WTC11 (cell line): Measurements from ENCODE around the gene AMHR2. TPM values are rescaled to one million over a fixed set of nuclear protein-coding genes. Genes with fewer than 3 reads are reported as not detected.

Experiments used
- ATAC-seq: fragments of 200-7000 bp; cut with Tn5 transposase; 2 replicates; pipeline ENCODE4 v1.10.0; 2021; ENCODE audit warnings: mild to moderate bottlenecking, moderate library complexity
- CTCF ChIA-PET: fragments of 300-600 bp; sonication (Branson Sonifier 250); formaldehyde crosslinking; loops from one replicate; lab custom pipeline; 2021; ENCODE audit warnings: antibody characterized with exemption; lab: Charles Lee
- POLR2A ChIA-PET: fragments of 350-600 bp; sonication (Branson Sonifier 250); formaldehyde crosslinking; loops from one replicate; lab custom pipeline; 2021; ENCODE audit warnings: antibody characterized with exemption; lab: Charles Lee
- DNase-seq: peaks from one replicate; pipeline ENCODE4 v3.0.0; 2021; ENCODE audit warnings: low spot score
- H3K27ac Mint-ChIP-seq: 2 replicates; pipeline ENCODE4 v1.8.0; 2021; ENCODE audit warnings: mixed read lengths
- H3K27me3 Mint-ChIP-seq: 2 replicates; pipeline ENCODE4 v1.8.0; 2021; ENCODE audit warnings: low read depth, mild to moderate bottlenecking, moderate library complexity, mixed read lengths
- H3K36me3 Mint-ChIP-seq: 2 replicates; pipeline ENCODE4 v1.8.0; 2021; ENCODE audit warnings: mixed read lengths
- H3K4me1 Mint-ChIP-seq: 2 replicates; pipeline ENCODE4 v1.8.0; 2022; ENCODE audit warnings: mixed read lengths
- H3K4me3 Mint-ChIP-seq: 2 replicates; pipeline ENCODE4 v1.8.0; 2021; ENCODE audit warnings: mild to moderate bottlenecking, moderate library complexity, mixed read lengths
- H3K9me3 Mint-ChIP-seq: 2 replicates; pipeline ENCODE4 v1.8.0; 2021; ENCODE audit warnings: mixed read lengths
- CREM ChIP-seq: sonication (generic); formaldehyde crosslinking; IDR thresholded peaks from 2 replicates; pipeline ENCODE4 v1.8.1; 2022; ENCODE audit warnings: mild to moderate bottlenecking, missing genetic modification reagents, moderate library complexity
- ETV6 ChIP-seq: sonication (generic); formaldehyde crosslinking; IDR thresholded peaks from 2 replicates; pipeline ENCODE4 v1.8.1; 2022; ENCODE audit warnings: mild to moderate bottlenecking, missing genetic modification reagents
- FOXK1 ChIP-seq: sonication (generic); formaldehyde crosslinking; IDR thresholded peaks from 2 replicates; pipeline ENCODE4 v1.8.0; 2022; ENCODE audit warnings: mild to moderate bottlenecking, moderate library complexity, missing genetic modification reagents
- GTF2I ChIP-seq: fragments of 250-450 bp; sonication (Bioruptor Pico); conservative IDR thresholded peaks from 2 replicates; pipeline ENCODE4 v1.4.0; 2021; ENCODE audit warnings: mild to moderate bottlenecking
- HMGA2 ChIP-seq: fragments of 250-450 bp; sonication (Bioruptor Pico); IDR thresholded peaks from 2 replicates; pipeline ENCODE4 v1.4.0; 2021; ENCODE audit warnings: mild to moderate bottlenecking, moderate library complexity
- IRF2 ChIP-seq: sonication (generic); formaldehyde crosslinking; IDR thresholded peaks from 2 replicates; pipeline ENCODE4 v1.8.0; 2022; ENCODE audit warnings: low read depth, missing genetic modification reagents, borderline replicate concordance
- JUN ChIP-seq: sonication (generic); formaldehyde crosslinking; IDR thresholded peaks from 2 replicates; pipeline ENCODE4 v1.8.0; 2023; ENCODE audit warnings: mild to moderate bottlenecking, missing genetic modification reagents
- NFATC4 ChIP-seq: fragments of 250-450 bp; sonication (Bioruptor Pico); IDR thresholded peaks from 2 replicates; pipeline ENCODE4 v1.9.0; 2021; ENCODE audit warnings: mild to moderate bottlenecking
- RELA ChIP-seq: sonication (generic); formaldehyde crosslinking; IDR thresholded peaks from 2 replicates; pipeline ENCODE4 v1.8.1; 2022; ENCODE audit warnings: missing genetic modification reagents, mild to moderate bottlenecking, borderline replicate concordance
- RORB ChIP-seq: fragments of 250-450 bp; sonication (Bioruptor Pico); IDR thresholded peaks from 2 replicates; pipeline ENCODE4 v1.9.0; 2021; ENCODE audit warnings: mild to moderate bottlenecking
- SP1 ChIP-seq: sonication (generic); formaldehyde crosslinking; conservative IDR thresholded peaks from 2 replicates; pipeline ENCODE4 v1.8.1; 2022; ENCODE audit warnings: missing genetic modification reagents
- ZNF423 ChIP-seq: fragments of 250-450 bp; sonication (Bioruptor Pico); IDR thresholded peaks from 2 replicates; pipeline ENCODE4 v2.1.2; 2022; ENCODE audit warnings: mild to moderate bottlenecking, moderate library complexity
- total RNA-seq: library from RNA; stranded (reverse); gene quantifications from 3 replicates; pipeline ENCODE4 v1.2.3, GENCODE V29; 2021
- TF ChIP-seq, protein P1 (sequence below): fragments of 250-450 bp; sonication (Bioruptor Pico); IDR thresholded peaks from 2 replicates; pipeline ENCODE4 v2.1.2; 2022; ENCODE audit warnings: mild to moderate bottlenecking, moderate library complexity
- TF ChIP-seq, protein P2 (sequence below): sonication (generic); formaldehyde crosslinking; IDR thresholded peaks from 2 replicates; pipeline ENCODE4 v1.8.1; 2023; ENCODE audit warnings: mild to moderate bottlenecking, missing genetic modification reagents
- TF ChIP-seq, protein P3 (sequence below): fragments of 200-600 bp; IDR thresholded peaks from 2 replicates; pipeline ENCODE4 v1.8.0; 2022; ENCODE audit warnings: antibody characterized with exemption
- TF ChIP-seq, protein P4 (sequence below): sonication (generic); formaldehyde crosslinking; IDR thresholded peaks from 2 replicates; pipeline ENCODE4 v1.8.1; 2022; ENCODE audit warnings: low read depth, mild to moderate bottlenecking, moderate library complexity, missing genetic modification reagents, borderline replicate concordance
- TF ChIP-seq, protein P5 (sequence below): fragments of 250-450 bp; sonication (Bioruptor Pico); IDR thresholded peaks from 2 replicates; pipeline ENCODE4 v1.9.0; 2021; ENCODE audit warnings: mild to moderate bottlenecking
- TF ChIP-seq, protein P6 (sequence below): sonication (generic); formaldehyde crosslinking; IDR thresholded peaks from 2 replicates; pipeline ENCODE4 v1.8.1; 2022; ENCODE audit warnings: missing genetic modification reagents, borderline replicate concordance
- TF ChIP-seq, protein P7 (sequence below): sonication (generic); formaldehyde crosslinking; IDR thresholded peaks from 2 replicates; pipeline ENCODE4 v1.8.0; 2022; ENCODE audit warnings: mild to moderate bottlenecking, missing genetic modification reagents
- TF ChIP-seq, protein P8 (sequence below): sonication (generic); formaldehyde crosslinking; IDR thresholded peaks from 2 replicates; pipeline ENCODE4 v1.8.0; 2023; ENCODE audit warnings: missing genetic modification reagents

Gene AMHR2
- total RNA-seq, 1 experiment from 2014 or later = not detected

DNA sequence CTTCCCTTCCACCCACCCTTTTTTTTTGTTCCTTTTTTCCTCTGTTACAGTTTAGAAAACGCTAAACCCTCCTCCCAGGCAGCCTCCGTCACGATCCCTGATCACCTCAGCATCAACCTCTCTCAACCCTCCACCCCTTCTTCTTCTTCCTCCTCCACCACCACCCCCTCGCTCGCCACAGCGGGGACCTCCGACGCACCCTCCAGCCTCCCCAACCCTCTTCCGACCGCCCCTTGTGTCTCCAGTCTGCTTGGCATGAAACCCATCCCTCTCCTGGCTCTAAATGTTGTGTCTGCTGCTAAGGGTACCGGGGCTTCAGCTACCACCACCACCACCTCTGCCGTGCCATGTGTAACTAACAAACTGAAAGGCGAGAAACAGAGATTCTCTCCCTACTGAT lies 51.2 kb downstream of the AMHR2 start:
- peaks cover 89% of the 10 kb centered on the region for H3K36me3 Mint-ChIP-seq
- H3K9me3 Mint-ChIP-seq = no peaks in the 10 kb centered on the region

DNA sequence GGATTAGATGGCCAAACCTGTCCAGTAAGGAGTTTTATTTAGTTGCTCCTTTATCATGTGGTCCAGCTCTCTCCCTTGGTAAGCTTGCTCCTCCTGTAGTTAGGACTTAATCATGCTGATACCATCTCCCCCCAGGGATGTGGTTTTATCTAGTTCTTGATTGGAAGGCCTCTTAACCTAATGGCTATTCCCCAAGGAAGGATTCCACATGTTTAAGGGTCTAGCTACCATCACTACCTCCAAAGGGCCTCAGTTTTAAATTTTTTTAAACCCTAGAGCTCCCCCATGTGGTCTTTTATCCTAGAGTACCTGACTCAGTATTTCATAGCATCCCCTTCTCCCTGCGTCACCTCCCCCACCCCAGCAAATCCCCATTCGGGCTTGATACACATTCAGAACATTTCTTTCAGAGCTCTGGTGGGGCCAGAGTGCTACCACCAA lies 53.1 kb downstream of the AMHR2 start:
- ChIA-PET CTCF (interaction anchor here (0.7 to 8.1 kb wide), 27 partner anchors 8 to 199 kb away, joined by 3 to 99 read pairs (median 4); partner anchors contain the start of genes AAAS, AMHR2, ATP5MC2 and MAP3K12), POLR2A (interaction anchor here (0.8 kb wide), 1 partner anchor 21 kb away, joined by 4 read pairs; no protein-coding TSS in a partner anchor)
- H3K27ac Mint-ChIP-seq = peak overlapping the region; percentile 89
- H3K27me3 Mint-ChIP-seq = no peaks in the 10 kb centered on the region
- TF ChIP-seq, protein P1, sequence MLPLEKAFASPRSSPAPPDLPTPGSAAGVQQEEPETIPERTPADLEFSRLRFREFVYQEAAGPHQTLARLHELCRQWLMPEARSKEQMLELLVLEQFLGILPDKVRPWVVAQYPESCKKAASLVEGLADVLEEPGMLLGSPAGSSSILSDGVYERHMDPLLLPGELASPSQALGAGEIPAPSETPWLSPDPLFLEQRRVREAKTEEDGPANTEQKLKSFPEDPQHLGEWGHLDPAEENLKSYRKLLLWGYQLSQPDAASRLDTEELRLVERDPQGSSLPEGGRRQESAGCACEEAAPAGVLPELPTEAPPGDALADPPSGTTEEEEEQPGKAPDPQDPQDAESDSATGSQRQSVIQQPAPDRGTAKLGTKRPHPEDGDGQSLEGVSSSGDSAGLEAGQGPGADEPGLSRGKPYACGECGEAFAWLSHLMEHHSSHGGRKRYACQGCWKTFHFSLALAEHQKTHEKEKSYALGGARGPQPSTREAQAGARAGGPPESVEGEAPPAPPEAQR = no peak
- no peak for TF ChIP-seq NFATC4 (CRISPR knock-in tag)
- TF ChIP-seq, protein P2, sequence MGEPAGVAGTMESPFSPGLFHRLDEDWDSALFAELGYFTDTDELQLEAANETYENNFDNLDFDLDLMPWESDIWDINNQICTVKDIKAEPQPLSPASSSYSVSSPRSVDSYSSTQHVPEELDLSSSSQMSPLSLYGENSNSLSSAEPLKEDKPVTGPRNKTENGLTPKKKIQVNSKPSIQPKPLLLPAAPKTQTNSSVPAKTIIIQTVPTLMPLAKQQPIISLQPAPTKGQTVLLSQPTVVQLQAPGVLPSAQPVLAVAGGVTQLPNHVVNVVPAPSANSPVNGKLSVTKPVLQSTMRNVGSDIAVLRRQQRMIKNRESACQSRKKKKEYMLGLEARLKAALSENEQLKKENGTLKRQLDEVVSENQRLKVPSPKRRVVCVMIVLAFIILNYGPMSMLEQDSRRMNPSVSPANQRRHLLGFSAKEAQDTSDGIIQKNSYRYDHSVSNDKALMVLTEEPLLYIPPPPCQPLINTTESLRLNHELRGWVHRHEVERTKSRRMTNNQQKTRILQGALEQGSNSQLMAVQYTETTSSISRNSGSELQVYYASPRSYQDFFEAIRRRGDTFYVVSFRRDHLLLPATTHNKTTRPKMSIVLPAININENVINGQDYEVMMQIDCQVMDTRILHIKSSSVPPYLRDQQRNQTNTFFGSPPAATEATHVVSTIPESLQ = no peak
- TF ChIP-seq, protein P3, sequence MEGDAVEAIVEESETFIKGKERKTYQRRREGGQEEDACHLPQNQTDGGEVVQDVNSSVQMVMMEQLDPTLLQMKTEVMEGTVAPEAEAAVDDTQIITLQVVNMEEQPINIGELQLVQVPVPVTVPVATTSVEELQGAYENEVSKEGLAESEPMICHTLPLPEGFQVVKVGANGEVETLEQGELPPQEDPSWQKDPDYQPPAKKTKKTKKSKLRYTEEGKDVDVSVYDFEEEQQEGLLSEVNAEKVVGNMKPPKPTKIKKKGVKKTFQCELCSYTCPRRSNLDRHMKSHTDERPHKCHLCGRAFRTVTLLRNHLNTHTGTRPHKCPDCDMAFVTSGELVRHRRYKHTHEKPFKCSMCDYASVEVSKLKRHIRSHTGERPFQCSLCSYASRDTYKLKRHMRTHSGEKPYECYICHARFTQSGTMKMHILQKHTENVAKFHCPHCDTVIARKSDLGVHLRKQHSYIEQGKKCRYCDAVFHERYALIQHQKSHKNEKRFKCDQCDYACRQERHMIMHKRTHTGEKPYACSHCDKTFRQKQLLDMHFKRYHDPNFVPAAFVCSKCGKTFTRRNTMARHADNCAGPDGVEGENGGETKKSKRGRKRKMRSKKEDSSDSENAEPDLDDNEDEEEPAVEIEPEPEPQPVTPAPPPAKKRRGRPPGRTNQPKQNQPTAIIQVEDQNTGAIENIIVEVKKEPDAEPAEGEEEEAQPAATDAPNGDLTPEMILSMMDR = peak; percentile 27; the same call in 1 of the 2 replicates
- no peak overlapping the region for H3K4me3 Mint-ChIP-seq
- DNase-seq (no peak), ATAC-seq (peak; percentile 69)
- H3K4me1 Mint-ChIP-seq = peaks cover 43% of the 10 kb centered on the region
- H3K36me3 Mint-ChIP-seq = peaks cover 81% of the 10 kb centered on the region
- no peaks in the 10 kb centered on the region for H3K9me3 Mint-ChIP-seq

More for the DNA sequence above, 51.2 kb downstream of the AMHR2 start:
- CTCF ChIA-PET = interaction anchor here (0.6 to 2.4 kb wide), 5 partner anchors 10 to 54 kb away, joined by 3 to 15 read pairs (median 3); partner anchors contain the start of gene TARBP2
- H3K4me3 Mint-ChIP-seq = no peak overlapping the region
- no peak for TF ChIP-seq HMGA2 (CRISPR knock-in tag)
- TF ChIP-seq RELA (CRISPR knock-in tag) = no peak
- DNase-seq (no peak), ATAC-seq (no peak)
- no peaks in the 10 kb centered on the region for H3K27me3 Mint-ChIP-seq
- H3K27ac Mint-ChIP-seq = peak overlapping the region; percentile 86
- H3K4me1 Mint-ChIP-seq = peaks cover 43% of the 10 kb centered on the region
- POLR2A ChIA-PET = interaction anchor here (0.6 to 1.4 kb wide), 5 partner anchors 13 to 188 kb away, joined by 3 to 4 read pairs (median 4); no protein-coding TSS in a partner anchor

DNA sequence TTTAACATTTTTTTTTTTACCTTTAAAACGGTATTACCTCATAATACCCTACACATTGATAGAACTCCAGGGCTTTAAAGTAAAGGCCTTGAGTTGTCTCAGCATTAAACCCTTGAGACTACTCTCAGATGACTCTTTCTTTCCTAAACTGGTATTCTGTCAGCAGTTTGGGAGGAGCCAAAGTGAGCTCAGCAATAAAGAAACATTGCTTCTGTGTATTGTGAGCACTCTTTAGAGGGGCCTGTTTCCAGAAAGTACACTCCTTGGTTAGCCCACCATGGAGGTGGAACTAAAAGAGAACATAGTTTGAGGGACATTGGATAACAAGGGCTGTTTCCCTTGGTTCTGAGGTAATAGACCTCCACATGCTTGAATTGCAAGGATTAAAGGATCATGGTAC lies 55.2 kb downstream of the AMHR2 start:
- ChIA-PET CTCF (interaction anchor here (0.7 to 8.1 kb wide), 6 partner anchors 22 to 158 kb away, joined by 3 to 99 read pairs (median 3); partner anchors contain the start of genes AAAS, NPFF, SP1 and TARBP2), POLR2A (interaction anchor here (0.6 kb wide), 1 partner anchor 180 kb away, joined by 3 read pairs; the partner anchor contains the start of gene MYG1)
- peak overlapping the region; percentile 76; the same call in 1 of the 2 replicates for H3K27ac Mint-ChIP-seq
- H3K36me3 Mint-ChIP-seq = peaks cover 72% of the 10 kb centered on the region
- no peaks in the 10 kb centered on the region for H3K9me3 Mint-ChIP-seq
- no peak for DNase-seq
- H3K4me1 Mint-ChIP-seq = peaks cover 45% of the 10 kb centered on the region
- no peak for ATAC-seq
- no peaks in the 10 kb centered on the region for H3K27me3 Mint-ChIP-seq
- H3K4me3 Mint-ChIP-seq = no peak overlapping the region
- no peak for TF ChIP-seq FOXK1 (CRISPR knock-in tag)
- no peak for TF ChIP-seq NFATC4 (CRISPR knock-in tag)
- TF ChIP-seq, protein P4, sequence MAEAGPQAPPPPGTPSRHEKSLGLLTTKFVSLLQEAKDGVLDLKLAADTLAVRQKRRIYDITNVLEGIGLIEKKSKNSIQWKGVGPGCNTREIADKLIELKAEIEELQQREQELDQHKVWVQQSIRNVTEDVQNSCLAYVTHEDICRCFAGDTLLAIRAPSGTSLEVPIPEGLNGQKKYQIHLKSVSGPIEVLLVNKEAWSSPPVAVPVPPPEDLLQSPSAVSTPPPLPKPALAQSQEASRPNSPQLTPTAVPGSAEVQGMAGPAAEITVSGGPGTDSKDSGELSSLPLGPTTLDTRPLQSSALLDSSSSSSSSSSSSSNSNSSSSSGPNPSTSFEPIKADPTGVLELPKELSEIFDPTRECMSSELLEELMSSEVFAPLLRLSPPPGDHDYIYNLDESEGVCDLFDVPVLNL (CRISPR knock-in tag) = no peak
- TF ChIP-seq, protein P5, sequence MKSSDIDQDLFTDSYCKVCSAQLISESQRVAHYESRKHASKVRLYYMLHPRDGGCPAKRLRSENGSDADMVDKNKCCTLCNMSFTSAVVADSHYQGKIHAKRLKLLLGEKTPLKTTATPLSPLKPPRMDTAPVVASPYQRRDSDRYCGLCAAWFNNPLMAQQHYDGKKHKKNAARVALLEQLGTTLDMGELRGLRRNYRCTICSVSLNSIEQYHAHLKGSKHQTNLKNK = no peak
- no peak for TF ChIP-seq ETV6 (CRISPR knock-in tag)
- TF ChIP-seq, protein P6, sequence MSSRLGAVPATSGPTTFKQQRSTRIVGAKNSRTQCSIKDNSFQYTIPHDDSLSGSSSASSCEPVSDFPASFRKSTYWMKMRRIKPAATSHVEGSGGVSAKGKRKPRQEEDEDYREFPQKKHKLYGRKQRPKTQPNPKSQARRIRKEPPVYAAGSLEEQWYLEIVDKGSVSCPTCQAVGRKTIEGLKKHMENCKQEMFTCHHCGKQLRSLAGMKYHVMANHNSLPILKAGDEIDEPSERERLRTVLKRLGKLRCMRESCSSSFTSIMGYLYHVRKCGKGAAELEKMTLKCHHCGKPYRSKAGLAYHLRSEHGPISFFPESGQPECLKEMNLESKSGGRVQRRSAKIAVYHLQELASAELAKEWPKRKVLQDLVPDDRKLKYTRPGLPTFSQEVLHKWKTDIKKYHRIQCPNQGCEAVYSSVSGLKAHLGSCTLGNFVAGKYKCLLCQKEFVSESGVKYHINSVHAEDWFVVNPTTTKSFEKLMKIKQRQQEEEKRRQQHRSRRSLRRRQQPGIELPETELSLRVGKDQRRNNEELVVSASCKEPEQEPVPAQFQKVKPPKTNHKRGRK (CRISPR knock-in tag) = no peak
- TF ChIP-seq JUN = no peak
- TF ChIP-seq SP1 (CRISPR knock-in tag) = no peak
- TF ChIP-seq, protein P7, sequence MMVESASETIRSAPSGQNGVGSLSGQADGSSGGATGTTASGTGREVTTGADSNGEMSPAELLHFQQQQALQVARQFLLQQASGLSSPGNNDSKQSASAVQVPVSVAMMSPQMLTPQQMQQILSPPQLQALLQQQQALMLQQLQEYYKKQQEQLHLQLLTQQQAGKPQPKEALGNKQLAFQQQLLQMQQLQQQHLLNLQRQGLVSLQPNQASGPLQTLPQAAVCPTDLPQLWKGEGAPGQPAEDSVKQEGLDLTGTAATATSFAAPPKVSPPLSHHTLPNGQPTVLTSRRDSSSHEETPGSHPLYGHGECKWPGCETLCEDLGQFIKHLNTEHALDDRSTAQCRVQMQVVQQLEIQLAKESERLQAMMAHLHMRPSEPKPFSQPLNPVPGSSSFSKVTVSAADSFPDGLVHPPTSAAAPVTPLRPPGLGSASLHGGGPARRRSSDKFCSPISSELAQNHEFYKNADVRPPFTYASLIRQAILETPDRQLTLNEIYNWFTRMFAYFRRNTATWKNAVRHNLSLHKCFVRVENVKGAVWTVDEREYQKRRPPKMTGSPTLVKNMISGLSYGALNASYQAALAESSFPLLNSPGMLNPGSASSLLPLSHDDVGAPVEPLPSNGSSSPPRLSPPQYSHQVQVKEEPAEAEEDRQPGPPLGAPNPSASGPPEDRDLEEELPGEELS (CRISPR knock-in tag) = no peak
- no peak for TF ChIP-seq RORB (CRISPR knock-in tag)
- TF ChIP-seq IRF2 (CRISPR knock-in tag) = no peak
- no peak for TF ChIP-seq GTF2I
- no peak for TF ChIP-seq ZNF423 (CRISPR knock-in tag)
- TF ChIP-seq, protein P8, sequence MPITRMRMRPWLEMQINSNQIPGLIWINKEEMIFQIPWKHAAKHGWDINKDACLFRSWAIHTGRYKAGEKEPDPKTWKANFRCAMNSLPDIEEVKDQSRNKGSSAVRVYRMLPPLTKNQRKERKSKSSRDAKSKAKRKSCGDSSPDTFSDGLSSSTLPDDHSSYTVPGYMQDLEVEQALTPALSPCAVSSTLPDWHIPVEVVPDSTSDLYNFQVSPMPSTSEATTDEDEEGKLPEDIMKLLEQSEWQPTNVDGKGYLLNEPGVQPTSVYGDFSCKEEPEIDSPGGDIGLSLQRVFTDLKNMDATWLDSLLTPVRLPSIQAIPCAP (CRISPR knock-in tag) = no peak
- TF ChIP-seq CREM (CRISPR knock-in tag) = no peak
